Astrocyte of the spinal cord (primary cell): Measurements from ENCODE around the gene SNF8.
"Not testable (repeated sequence)": the region's sequence is repeated elsewhere in the genome, so short reads cannot be mapped to it uniquely, and the experiment has no call there.

Experiments
- DNase-seq: peaks from one replicate; pipeline ENCODE4 v3.0.0; 2011; ENCODE audit warnings: low read depth, low spot score
- H3K4me3 ChIP-seq: 2 replicates; pipeline ENCODE4 v1.5.1; 2011; ENCODE audit warnings: low read depth, mild to moderate bottlenecking, low read length, moderate library complexity
- CTCF ChIP-seq: IDR thresholded peaks from 2 replicates; pipeline ENCODE4 v1.5.1; 2012; ENCODE audit warnings: low read depth, mild to moderate bottlenecking, low read length, inconsistent platforms
- in situ Hi-C: cut with HindIII; loops from 2 replicates; pipeline ENCODE4 v1.10.0; 2017; ENCODE audit warnings: low sequenced_read_pairs

SNF8 gene

GRCh38 chr17:48961516-48962233 is 17.0 kb upstream of the SNF8 start:
- H3K4me3 ChIP-seq: no peak overlapping the region
- TF ChIP-seq CTCF: no peak
- in situ Hi-C loops: no loop called here
- DNase-seq: peak; percentile 69

DNA sequence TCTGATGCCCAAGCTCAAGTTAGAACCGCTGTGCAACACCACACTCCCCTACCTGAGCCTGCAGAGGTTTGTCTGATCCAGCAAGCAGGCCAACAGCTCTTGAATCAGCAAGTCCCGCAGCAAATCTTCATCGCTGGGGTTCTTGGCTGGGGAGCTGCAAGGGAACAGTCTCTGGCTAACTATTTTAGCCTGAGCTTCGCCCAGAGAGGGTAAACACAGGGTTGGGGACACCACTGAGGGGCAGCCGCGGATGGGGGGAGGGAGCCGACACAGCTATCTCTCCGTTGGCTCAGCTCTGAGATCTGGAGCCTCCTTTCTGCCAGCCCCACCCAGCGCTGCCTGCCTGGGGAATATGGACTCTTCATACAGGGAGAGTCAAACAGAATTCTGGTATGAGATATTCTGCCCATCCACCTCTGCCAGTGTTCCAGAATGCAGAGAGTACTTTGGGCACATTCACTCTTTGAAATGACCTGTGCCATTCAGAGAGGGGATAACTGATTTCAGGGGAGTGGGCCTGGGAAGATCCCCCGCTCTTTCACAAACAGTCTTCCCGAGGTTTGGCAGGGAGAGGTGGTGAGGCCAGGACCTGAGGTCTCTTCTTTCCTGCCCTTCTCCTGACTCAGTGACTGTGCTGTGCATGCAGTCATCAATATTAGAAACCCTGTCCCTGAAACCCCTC is 16.3 kb upstream of the SNF8 start:
- in situ Hi-C loops: no loop called here
- H3K4me3 ChIP-seq: no peak overlapping the region
- no peak for TF ChIP-seq CTCF
- peak; percentile 17 for DNase-seq

DNA sequence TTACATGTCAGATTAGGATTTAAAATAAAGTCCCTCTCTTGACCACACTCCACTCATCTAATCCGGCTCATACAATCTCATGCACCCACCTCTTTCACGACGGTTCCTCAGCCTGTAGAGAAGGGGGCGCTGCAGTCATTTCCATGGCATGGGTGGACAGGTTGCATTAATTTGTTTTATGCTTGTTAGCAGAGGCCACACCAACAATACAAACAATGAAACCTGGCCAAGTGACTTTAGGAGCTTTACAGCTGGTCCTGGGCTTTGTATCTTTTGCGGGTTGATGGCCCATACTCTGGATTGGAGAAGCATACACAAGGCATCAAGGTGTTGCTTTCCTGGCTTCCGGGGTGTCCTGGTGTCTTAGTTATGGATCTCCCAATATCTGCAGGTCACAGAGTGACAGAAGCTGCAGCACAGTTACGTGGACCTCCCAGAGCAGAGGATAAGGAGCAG is 9.7 kb upstream of the SNF8 start:
- no peak overlapping the region for H3K4me3 ChIP-seq
- in situ Hi-C loops: no loop called here
- TF ChIP-seq CTCF: peak; percentile 83
- peak; percentile 59 for DNase-seq

DNA sequence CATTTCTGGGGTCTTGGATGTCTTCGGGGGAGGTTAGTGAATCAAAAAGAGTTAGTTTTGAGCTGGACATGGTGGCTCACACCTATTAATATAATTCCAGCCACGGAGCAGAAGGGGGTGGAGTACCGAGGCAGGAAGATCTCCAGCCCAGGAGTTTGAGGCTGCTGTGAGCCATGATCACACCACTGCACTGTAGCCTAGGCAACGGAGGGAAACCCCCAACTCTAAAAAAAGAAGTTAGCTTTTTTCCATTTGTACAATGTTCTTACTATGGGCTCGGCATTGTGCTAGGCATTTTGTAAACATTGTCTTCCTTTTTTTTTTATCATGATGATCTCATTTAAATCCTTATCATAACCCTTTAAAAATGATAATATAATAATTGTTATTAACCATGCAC is 8.3 kb upstream of the SNF8 start:
- in situ Hi-C loops: no loop called here
- H3K4me3 ChIP-seq: no peak overlapping the region
- no peak for DNase-seq
- TF ChIP-seq CTCF: no peak

DNA sequence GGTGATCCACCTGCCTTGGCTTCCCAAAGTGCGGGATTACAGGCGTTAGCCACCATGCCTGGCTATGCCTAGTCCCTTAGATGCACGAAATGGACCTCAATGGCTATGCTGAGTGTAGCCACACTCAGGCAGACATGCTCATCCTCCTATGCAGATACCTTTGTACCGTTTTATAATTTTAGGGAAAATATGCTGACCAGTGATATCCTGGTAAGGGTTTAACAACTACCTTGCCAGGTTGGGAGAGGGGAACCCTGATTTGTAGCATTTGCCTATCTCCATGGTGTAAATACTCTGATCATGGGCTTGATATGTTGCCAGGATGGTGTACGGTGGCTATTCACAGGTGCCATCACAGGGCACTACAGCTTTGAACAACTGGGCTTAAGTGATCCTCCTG is 6.9 kb upstream of the SNF8 start:
- H3K4me3 ChIP-seq: no peak overlapping the region
- in situ Hi-C loops: no loop called here
- TF ChIP-seq CTCF: no peak
- DNase-seq: no peak

DNA sequence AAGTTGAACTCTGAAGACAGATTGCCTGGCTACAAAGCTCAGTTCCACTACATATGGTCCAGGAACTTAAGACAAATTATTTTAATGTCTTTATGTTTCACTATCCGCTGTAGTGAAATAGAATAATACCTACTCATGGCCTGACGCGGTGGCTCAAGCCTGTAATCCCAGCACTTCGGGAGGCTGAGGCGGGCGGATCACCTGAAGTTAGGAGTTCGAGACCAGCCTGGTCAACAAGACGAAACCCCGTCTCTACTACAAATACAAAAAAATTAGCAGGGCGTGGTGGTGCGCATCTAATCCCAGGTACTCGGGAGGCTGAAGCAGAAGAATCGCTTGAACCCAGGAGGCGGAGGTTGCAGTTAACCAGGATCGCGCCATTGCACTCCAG is 614 bp upstream of the SNF8 start:
- in situ Hi-C loops, DNase-seq: not testable (repeated sequence)
- peak overlapping the region; percentile 94 for H3K4me3 ChIP-seq

- no peak for TF ChIP-seq CTCF
- in situ Hi-C loops: no loop called here
- no peak overlapping the region for H3K4me3 ChIP-seq
- DNase-seq: no peak
Measured at GRCh38 chr17:48933035-48933434, 11.6 kb downstream of the SNF8 start.
